SW 1271 (cell line): ENCODE results near the gene TXNDC11.
A peak's percentile ranks its signal among the peaks of the same experiment; 100 is the strongest.

Experiments
- DNase-seq, 2 experiments: peaks; one replicate each; lab custom pipeline; 2025; lab: John Stamatoyannopoulos, UW

Gene TXNDC11

GRCh38 chr16:11755022-11755760 is 12.5 kb upstream of the TXNDC11 start:
- no peak for DNase-seq

GRCh38 chr16:11752856-11753255 is 10.2 kb upstream of the TXNDC11 start:
- DNase-seq = no peak

DNA sequence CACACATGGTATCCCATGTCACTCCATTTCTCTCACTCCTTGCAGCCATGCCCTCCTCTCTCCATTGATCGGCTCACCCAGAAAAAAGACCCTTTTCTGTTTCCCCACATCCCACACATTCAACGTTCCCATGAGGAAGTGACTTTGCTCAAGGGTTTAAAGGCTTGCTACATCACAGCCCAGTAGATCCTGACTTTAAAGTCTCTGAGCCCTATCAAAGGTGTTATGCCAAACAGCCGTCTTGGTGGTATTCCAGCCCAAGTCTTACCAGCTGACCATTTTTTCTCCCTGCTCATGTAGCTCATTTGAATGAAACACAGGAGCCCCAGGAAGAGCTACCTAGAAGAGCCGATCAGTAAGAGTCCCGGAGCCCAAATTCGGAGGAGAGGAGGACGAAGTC is 7.4 kb upstream of the TXNDC11 start:
- no peak for DNase-seq

DNA sequence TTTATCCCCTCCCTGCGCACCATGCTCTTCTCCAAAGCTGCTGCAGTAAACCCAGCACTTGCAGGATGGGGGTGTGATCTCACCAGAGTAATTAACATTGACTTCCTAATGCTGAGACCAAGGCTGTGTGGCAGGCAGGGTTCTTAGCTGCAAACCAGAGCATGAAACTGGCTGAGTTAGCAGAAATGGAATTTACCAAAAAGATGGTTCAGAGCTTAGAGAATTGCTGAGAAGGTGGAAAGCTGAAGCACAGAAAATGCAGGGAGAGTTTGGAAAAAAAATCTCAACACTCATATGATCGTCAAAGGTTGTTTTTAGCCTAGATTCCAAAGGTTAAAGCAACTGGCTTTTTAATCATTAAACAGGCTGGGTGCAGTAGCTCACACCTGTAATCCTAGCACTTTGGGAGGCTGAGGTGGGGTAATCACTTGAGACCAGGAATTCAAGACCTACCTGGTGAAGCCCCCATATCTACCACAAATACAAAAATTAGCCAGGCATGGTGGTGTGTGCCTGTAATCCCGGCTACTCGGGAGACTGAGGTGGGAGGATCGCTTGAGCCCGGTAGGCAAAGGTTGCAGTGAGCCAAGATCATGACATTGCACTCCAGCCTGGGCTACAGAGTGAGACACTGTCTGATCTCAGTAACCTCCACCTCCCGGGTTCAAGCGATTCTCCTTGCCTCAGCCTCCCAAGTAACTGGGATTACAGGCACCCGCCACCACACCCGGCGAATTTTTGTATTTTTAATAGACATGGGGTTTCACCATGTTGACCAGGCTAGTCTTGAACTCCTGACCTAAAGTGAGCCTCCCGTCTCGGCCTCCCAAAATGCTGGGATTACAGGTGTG is 6.0 kb upstream of the TXNDC11 start:
- no peak for DNase-seq

- DNase-seq = no peak
Measured at GRCh38 chr16:11747949-11748403, 5.3 kb upstream of the TXNDC11 start.

- DNase-seq = no peak
Measured at GRCh38 chr16:11744075-11744470, 1.4 kb upstream of the TXNDC11 start.

GRCh38 chr16:11743308-11744074 is 834 bp upstream of the TXNDC11 start:
- peak in 1 of 2 experiments; percentile 39 for DNase-seq

GRCh38 chr16:11742093-11742535 is 543 bp downstream of the TXNDC11 start:
- DNase-seq = no peak

DNA sequence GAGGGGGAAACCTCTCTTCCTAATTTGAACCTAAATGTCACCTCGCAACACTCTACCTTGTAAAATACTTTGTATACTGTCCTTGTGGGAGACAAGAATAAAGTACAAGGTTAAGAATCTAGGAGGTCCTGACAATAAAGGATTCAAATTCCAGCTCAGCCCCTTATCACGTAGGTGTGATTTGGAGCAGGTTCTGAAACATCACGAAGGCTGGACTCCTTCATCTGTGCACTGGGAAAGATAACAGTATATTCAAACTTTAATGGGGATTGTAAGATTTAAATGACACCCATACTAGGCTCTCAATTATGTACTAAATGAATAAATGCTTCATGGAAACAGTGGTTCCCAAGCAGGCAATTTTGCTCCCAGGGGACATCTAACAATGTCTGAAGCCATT is 2.1 kb downstream of the TXNDC11 start:
- no peak for DNase-seq

GRCh38 chr16:11738742-11739544 is 3.7 kb downstream of the TXNDC11 start:
- no peak for DNase-seq

DNA sequence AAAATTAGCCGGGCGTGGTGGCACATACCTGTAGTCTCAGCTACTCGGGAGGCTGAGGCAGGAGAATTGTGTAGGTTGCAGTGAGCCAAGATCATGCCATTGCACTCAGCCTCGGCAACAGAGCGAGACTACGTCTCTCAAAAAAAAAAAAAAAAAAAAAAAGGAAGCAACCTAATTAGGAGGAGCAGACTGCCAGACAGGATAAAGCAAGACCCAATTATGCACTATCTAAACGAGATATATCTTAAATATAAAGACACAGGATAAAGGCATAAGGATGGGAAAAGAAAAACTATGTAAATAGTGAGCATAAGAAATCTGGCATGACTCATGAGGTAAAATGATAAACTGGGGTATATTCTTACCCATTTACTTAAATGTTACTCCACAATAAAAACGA is 4.9 kb downstream of the TXNDC11 start:
- DNase-seq = no peak

GRCh38 chr16:11736903-11737302 is 5.8 kb downstream of the TXNDC11 start:
- no peak for DNase-seq

GRCh38 chr16:11735787-11736186 is 6.9 kb downstream of the TXNDC11 start:
- DNase-seq = no peak

DNA sequence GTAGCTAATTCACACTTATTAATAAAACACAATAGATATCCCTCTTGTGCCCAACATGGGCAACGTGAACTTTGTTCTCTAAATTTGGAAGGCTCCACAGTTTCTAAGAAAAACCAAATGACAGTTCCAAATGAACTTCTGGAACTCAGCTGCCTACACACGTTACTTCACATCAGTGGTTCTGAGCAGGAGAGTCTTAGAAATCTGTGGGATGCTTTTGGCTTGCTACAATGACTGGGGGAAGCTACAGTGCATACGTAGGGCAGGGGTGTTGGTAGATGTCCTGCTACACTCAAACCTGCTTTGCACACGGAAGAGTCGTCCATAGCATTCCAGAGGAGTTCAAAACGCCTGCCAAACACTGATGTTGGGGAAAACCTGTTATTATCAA is 8.0 kb downstream of the TXNDC11 start:
- no peak for DNase-seq

- DNase-seq = no peak
Measured at GRCh38 chr16:11734025-11734652, 8.5 kb downstream of the TXNDC11 start.

- no peak for DNase-seq
Measured at GRCh38 chr16:11731222-11731621, 11.4 kb downstream of the TXNDC11 start.

DNA sequence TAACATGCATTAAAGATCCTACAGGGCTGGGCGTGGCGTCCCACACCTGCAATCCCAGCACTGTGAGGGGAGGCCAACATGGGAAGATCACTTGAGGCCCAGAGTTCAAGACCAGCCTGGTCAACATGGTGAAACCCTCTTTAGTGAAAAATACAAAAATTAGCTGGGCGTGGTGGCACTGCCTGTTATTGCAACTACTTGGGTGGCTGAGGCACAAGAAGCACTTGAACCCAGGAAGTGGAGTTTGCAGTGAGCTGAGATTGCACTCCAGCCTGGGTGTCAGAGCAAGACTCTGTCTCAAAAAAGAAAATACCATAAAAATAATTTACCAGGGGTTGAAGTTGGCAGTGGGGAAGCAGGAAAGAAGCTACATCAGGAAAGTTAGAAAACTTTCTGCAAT is 12.9 kb downstream of the TXNDC11 start:
- no peak for DNase-seq

DNA sequence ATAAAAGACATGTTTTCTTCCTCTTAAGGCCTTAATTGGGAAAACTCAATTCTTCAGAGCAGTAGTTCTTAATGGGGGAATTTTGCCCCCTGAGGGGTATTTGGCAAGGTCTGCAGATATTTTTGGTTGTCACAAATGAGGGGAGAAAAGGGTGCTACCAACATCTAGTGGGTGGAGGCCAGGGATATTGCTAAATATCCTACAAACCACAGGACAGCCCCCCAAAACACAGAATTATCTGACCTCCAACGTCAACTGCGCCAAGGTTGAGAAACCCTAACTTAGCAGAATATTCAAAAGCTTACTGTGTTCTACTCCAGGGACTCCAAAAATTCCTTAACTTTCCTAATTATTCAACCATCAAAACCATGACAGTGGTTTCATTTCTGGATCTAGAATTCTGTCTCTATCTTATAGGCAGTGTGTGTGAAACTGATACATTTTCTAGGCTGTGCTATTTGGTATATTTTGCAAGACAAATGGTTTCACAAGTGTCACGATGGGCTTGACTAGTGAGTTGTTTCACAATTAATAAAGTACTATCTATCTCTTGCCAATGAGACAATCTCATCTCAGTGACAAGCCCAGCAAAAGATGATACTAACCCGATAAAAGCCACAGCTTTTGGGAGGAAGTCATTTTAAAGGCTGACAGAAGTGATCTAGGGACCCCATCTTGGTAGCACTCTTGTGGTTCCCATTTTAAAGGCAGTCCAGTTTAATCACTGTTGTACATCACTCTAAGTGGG is 14.7 kb downstream of the TXNDC11 start:
- no peak for DNase-seq

- no peak for DNase-seq
Measured at GRCh38 chr16:11726008-11726407, 16.6 kb downstream of the TXNDC11 start.

- no peak for DNase-seq
Measured at GRCh38 chr16:11725457-11725856, 17.2 kb downstream of the TXNDC11 start.

- no peak for DNase-seq
Measured at GRCh38 chr16:11722468-11722808, 20.2 kb downstream of the TXNDC11 start.
